Measurements from ENCODE around the gene RPAIN. TPM values are rescaled to one million over a fixed set of nuclear protein-coding genes. Genes with fewer than 3 reads are reported as not detected.
A peak's percentile ranks its signal among the peaks of the same experiment; 100 is the strongest.

Gene RPAIN
- total and polyA plus RNA-seq, 2 of the 13 experiments (the other 11 are each of a cell fraction or from before 2014, with no cell fraction given) = 42.1 to 58.5 TPM

GRCh38 chr17:5464717-5465507 lies 44.9 kb downstream of the RPAIN start (continued):
- peak; percentile 66; the same call in 1 of the 2 replicates for TF ChIP-seq SNAPC4 (CRISPR knock-in tag; IDR thresholded peaks at IDR 0.05)
- no peak for TF ChIP-seq ZNF704 (CRISPR knock-in tag; IDR thresholded peaks at IDR 0.05; ENCODE audit: borderline replicate concordance)
- TF ChIP-seq ZNF644 (CRISPR knock-in tag; IDR thresholded peaks at IDR 0.05; ENCODE audit: low read depth) = 0 out of 2 replicates have a peak, but pooled peaks have one; percentile 8
- no peak for TF ChIP-seq GLMP (CRISPR knock-in tag; IDR thresholded peaks at IDR 0.05; ENCODE audit: borderline replicate concordance)
- TF ChIP-seq MAX (IDR thresholded peaks at IDR 0.05) = peak; percentile 41; the same call in 1 of the 2 replicates
- TF ChIP-seq SALL1 (CRISPR knock-in tag; IDR thresholded peaks at IDR 0.05) = peak; percentile 36; the same call in 1 of the 2 replicates
- TF ChIP-seq ZNF362 (CRISPR knock-in tag; IDR thresholded peaks at IDR 0.05; ENCODE audit: borderline replicate concordance) = peak; percentile 74; the same call in 1 of the 2 replicates
- 0 out of 2 replicates have a peak, but pooled peaks have one; percentile 47 for TF ChIP-seq MED13 (CRISPR knock-in tag; IDR thresholded peaks at IDR 0.05)
- no peak for TF ChIP-seq NR0B2 (CRISPR knock-in tag; IDR thresholded peaks at IDR 0.05)
- no peak for TF ChIP-seq DZIP1 (CRISPR knock-in tag; IDR thresholded peaks at IDR 0.05)
